Keratinocyte (primary cell): ENCODE data around the gene NTSR2.

Experiments used
- EZH2 ChIP-seq: IDR thresholded peaks from one replicate; pipeline ENCODE4 v1.6.1; 2012; ENCODE audit warnings: inconsistent platforms, mild to moderate bottlenecking, low read length, moderate library complexity
- TF ChIP-seq, protein P1 (sequence below), 3 experiments: IDR thresholded peaks in 1 of 3; conservative IDR thresholded peaks in 1 of 3; optimal IDR thresholded peaks in 1 of 3; 2 replicates in 2 of 3; 3 replicates in 1 of 3; pipeline versions ENCODE3 to v1.5.1; 2011; ENCODE audit warnings: low read length in 3 of 3, mild to moderate bottlenecking in 3 of 3, moderate library complexity in 2 of 3, control low read depth in 1 of 3, inconsistent platforms in 1 of 3; ENCODE audit not compliant: insufficient read depth in 2 of 3; ENCODE audit errors: extremely low read depth in 1 of 3

GRCh38 chr2:11661891-11662435, 8.0 kb downstream of the NTSR2 start:
- TF ChIP-seq, protein P1, sequence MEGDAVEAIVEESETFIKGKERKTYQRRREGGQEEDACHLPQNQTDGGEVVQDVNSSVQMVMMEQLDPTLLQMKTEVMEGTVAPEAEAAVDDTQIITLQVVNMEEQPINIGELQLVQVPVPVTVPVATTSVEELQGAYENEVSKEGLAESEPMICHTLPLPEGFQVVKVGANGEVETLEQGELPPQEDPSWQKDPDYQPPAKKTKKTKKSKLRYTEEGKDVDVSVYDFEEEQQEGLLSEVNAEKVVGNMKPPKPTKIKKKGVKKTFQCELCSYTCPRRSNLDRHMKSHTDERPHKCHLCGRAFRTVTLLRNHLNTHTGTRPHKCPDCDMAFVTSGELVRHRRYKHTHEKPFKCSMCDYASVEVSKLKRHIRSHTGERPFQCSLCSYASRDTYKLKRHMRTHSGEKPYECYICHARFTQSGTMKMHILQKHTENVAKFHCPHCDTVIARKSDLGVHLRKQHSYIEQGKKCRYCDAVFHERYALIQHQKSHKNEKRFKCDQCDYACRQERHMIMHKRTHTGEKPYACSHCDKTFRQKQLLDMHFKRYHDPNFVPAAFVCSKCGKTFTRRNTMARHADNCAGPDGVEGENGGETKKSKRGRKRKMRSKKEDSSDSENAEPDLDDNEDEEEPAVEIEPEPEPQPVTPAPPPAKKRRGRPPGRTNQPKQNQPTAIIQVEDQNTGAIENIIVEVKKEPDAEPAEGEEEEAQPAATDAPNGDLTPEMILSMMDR (optimal IDR thresholded peaks at IDR 0.05 in 1 of 3, IDR thresholded peaks at IDR 0.05 in 1 of 3, conservative IDR thresholded peaks at IDR 0.05 in 1 of 3; ENCODE audit: extremely low read depth in 1 of 3, insufficient read depth in 2 of 3, low read length in 3 of 3), result no peak
- TF ChIP-seq EZH2, result no peak
